Esophagus squamous epithelium (tissue), 5 donors: ENCODE results near the gene IRX6. TPM values are rescaled to one million over a fixed set of nuclear protein-coding genes. Genes with fewer than 3 reads are reported as not detected.

Experiments used
- DNase-seq: peaks from one replicate; lab custom pipeline; 2025; lab: John Stamatoyannopoulos, UW
- H3K27ac ChIP-seq, 4 donors: fragments of 200-600 bp; sonication (generic); one replicate each; pipeline ENCODE4 v1.5.1; 2016 to 2019; ENCODE audit warnings: mild to moderate bottlenecking in 1 of 4
- H3K27me3 ChIP-seq, 4 donors: fragments of 200-600 bp; sonication (generic); 1 replicate in 3 of 4; 2 replicates in 1 of 4; pipeline versions ENCODE4 v1.5.1 to v1.6.0; 2017 to 2021; ENCODE audit warnings: antibody characterized with exemption in 1 of 4
- H3K36me3 ChIP-seq, 3 donors: fragments of 200-600 bp; sonication (generic); one replicate each; pipeline ENCODE4 v1.5.1; 2016 to 2019
- H3K4me1 ChIP-seq, 3 donors: fragments of 200-600 bp; sonication (generic); one replicate each; pipeline ENCODE4 v1.5.1; 2017 to 2019
- H3K4me3 ChIP-seq, 4 donors: fragments of 200-600 bp; sonication (generic); 1 replicate in 3 of 4; 2 replicates in 1 of 4; pipeline ENCODE4 v1.5.1; 2016 to 2019; ENCODE audit warnings: mild to moderate bottlenecking in 2 of 4, moderate library complexity in 1 of 4
- H3K9me3 ChIP-seq, 3 donors: fragments of 200-600 bp; sonication (generic); one replicate each; pipeline ENCODE4 v1.5.1; 2016 to 2019
- POLR2A ChIP-seq, 4 donors: fragments of 450-650 bp; IDR thresholded peaks; one replicate each; pipeline ENCODE4 v1.6.1; 2017; ENCODE audit warnings: antibody characterized with exemption in 4 of 4, mild to moderate bottlenecking in 4 of 4, moderate library complexity in 3 of 4
- WGBS, 2 donors: methylation state at CpG; one replicate each; pipeline ENCODE4 v1.1.5; 2018; 5-methylcytosine and 5-hydroxymethylcytosine counted together
- intact Hi-C: fragments of 100-400 bp; cut with DNase I; formaldehyde crosslinking; loops from one replicate; pipeline ENCODE4 v1.15.0; 2022
- total RNA-seq, 4 donors: library from RNA; depleted of rRNA; stranded (reverse); fragments of >200 nt; gene quantifications; one replicate each; pipeline ENCODE4 v1.1.0, GENCODE V29; 2016
- TF ChIP-seq, protein P1 (sequence below), 6 experiments: fragments of 450-650 bp in 4 of 6; fragments of 200-600 bp in 2 of 6; sonication (generic) in 2 of 6; IDR thresholded peaks; one replicate each; pipeline ENCODE4 v1.5.1; 2016 to 2019; ENCODE audit warnings: antibody characterized with exemption in 6 of 6, mild to moderate bottlenecking in 4 of 6, moderate library complexity in 4 of 6
- donor health status: DM: yes; HTN: yes; CAD: no.

The IRX6 gene
- total RNA-seq, 4 donors from 2014 or later = 0.18 to 0.91 (median 0.56) TPM

DNA sequence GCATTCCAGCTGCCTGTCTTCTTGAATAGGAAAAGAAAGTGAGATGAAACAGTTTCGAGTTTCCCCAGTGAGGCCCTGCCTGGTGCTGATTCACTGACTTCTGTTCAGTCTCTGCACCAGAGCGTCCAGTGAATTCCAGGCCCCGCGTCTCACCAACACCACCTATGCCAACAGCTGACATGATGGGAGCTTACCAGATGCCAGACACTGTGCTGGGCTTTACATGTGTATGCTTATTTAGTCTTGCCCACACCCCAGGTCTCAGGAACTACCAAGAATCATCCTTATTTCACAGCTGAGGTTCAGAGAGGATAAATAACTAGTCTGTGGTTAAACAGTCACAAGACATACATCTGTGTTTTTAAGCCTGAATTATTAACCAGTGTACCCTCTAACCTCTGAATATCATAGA is 29.1 kb upstream of the IRX6 start:
- 35 to 38% methylated on average over 4 of the region's 4 CpGs for WGBS, 2 donors
- Histone ChIP-seq H3K9me3 (peaks cover 0 to 5% (median 0%) of the 10 kb centered on the region in 3 donors), H3K27ac (no peak overlapping the region), H3K4me1 (peaks cover 0 to 14% (median 0%) of the 10 kb centered on the region in 3 donors), H3K4me3 (no peak overlapping the region), H3K36me3 (no peaks in the 10 kb centered on the region), H3K27me3 (peaks cover 0 to 17% (median 0%) of the 10 kb centered on the region in 4 donors)
- no peak for DNase-seq
- TF ChIP-seq, protein P1, sequence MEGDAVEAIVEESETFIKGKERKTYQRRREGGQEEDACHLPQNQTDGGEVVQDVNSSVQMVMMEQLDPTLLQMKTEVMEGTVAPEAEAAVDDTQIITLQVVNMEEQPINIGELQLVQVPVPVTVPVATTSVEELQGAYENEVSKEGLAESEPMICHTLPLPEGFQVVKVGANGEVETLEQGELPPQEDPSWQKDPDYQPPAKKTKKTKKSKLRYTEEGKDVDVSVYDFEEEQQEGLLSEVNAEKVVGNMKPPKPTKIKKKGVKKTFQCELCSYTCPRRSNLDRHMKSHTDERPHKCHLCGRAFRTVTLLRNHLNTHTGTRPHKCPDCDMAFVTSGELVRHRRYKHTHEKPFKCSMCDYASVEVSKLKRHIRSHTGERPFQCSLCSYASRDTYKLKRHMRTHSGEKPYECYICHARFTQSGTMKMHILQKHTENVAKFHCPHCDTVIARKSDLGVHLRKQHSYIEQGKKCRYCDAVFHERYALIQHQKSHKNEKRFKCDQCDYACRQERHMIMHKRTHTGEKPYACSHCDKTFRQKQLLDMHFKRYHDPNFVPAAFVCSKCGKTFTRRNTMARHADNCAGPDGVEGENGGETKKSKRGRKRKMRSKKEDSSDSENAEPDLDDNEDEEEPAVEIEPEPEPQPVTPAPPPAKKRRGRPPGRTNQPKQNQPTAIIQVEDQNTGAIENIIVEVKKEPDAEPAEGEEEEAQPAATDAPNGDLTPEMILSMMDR (IDR thresholded peaks at IDR 0.05) = no peak
- no peak for TF ChIP-seq POLR2A (IDR thresholded peaks at IDR 0.05)
- intact Hi-C loops = no loop called here

DNA sequence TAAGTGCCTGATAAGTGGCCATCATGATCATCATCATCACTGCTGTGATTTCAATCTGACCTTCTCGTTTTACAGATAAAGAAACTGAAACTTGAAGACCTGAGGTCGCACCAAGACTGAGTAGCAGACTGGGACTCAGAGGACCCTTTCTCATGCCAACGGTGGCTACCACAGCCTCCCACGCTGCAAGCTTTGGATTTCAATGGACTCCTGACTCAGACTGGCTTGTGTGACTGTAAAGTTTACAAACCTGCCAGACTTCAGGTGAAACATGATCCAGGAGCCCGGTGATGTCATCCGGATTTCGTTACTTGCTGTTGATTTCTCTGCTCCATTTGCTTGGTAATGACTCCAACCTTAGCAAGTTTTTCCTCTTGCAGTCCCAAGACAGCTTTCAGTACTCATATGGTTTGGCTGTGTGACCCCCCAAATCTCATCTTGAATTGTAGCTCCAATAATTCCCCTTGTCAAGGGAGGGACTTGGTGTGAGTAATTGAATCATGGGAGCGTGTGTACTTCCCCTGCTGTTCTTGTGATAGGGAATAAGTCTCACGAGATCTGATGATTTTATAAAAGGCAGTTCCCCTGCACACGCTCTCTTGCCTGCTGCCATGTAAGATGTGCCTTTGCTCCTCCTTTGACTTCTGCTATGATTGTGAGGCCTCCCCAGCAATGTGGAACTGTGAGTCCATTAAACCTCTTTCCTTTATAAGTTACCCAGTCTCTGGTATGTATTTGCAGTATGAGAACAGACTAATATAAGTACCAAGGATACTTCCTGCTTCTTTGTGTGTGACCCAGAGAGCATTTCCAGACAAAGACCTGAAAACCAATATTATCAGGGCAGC is 26.7 kb upstream of the IRX6 start:
- WGBS, 2 donors = 66 to 81% methylated on average over 10 of the region's 10 CpGs
- peaks cover 0 to 5% (median 0%) of the 10 kb centered on the region in 3 donors for H3K9me3 ChIP-seq
- TF ChIP-seq, protein P1 (IDR thresholded peaks at IDR 0.05) = no peak
- no peak for TF ChIP-seq POLR2A (IDR thresholded peaks at IDR 0.05)
- H3K36me3 ChIP-seq = no peaks in the 10 kb centered on the region
- intact Hi-C loops = no loop called here
- peaks cover 0 to 14% (median 0%) of the 10 kb centered on the region in 3 donors for H3K4me1 ChIP-seq
- no peak overlapping the region for H3K4me3 ChIP-seq
- H3K27ac ChIP-seq = peak overlapping the region in 2 of 4 donors; percentile 36 to 68
- DNase-seq = no peak
- H3K27me3 ChIP-seq = peaks cover 0 to 37% (median 0%) of the 10 kb centered on the region in 4 donors

DNA sequence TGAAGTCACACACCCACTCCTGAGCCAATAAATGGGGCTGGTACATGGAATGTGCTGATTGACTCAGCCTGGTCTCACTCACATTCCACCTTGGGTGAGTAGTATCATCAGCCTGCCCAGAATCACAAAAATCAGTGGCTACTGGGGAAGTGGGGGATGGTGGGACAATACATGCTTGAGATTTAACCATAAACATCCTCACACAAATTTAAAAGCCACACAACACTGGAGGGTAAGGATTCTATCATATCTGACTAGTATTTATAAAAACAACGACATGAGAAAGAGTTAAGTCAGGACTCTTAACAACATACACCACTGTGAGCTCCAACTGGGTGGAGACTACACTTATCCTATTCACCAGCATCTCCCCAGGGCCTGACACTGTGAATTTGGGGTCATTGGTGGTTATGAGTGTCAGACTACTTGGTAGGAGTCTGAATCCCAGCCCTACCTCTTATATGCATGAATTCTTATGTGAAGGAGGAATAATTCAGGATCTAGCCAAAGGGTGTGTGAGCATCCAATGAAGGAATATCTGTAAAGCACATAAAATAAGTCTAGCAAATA is 26.0 kb upstream of the IRX6 start:
- peaks cover 0 to 5% (median 0%) of the 10 kb centered on the region in 3 donors for H3K9me3 ChIP-seq
- DNase-seq = no peak
- H3K4me3 ChIP-seq = no peak overlapping the region
- H3K36me3 ChIP-seq = no peaks in the 10 kb centered on the region
- intact Hi-C loops = no loop called here
- peak overlapping the region in 1 of 4 donors; percentile 68 for H3K27ac ChIP-seq
- WGBS, 2 donors = 0 to 22% methylated on average over 1 of the region's 1 CpG
- peaks cover 0 to 43% (median 0%) of the 10 kb centered on the region in 4 donors for H3K27me3 ChIP-seq
- TF ChIP-seq, protein P1 (IDR thresholded peaks at IDR 0.05) = no peak
- no peak for TF ChIP-seq POLR2A (IDR thresholded peaks at IDR 0.05)
- H3K4me1 ChIP-seq = peaks cover 0 to 14% (median 0%) of the 10 kb centered on the region in 3 donors

DNA sequence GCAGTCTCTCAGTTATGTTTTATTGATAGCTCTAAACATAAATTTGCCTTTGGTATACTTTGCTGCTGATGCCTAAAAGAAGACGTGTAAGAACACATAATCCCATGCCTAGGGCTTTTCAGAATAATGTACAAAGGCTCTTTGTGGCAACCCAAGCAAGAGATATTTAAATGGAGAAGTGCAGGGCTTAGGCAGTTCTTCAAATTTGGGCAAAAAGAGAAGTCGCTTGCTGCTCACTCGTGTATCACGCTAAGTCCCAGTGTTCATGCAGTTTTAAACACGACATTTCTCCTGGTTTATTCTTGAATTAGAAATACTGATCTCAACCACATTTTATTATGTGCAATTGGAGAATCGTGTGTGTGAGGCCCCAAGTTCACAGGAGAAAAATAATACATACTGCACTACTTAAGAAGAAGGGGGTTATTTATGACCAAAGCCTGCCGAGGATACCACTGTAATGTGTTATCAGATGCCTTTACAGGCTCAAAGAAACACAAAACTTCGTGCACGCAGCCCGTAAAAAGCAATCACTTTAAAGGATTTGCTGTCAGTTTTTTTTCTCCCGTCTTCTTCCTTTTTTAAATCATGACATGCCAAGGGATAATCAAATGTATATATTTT is 22.5 kb upstream of the IRX6 start:
- peaks cover 0 to 9% (median 0%) of the 10 kb centered on the region in 3 donors for H3K4me1 ChIP-seq
- DNase-seq = no peak
- no peaks in the 10 kb centered on the region for H3K36me3 ChIP-seq
- H3K4me3 ChIP-seq = no peak overlapping the region
- WGBS, 2 donors = 41 to 50% methylated on average over 11 of the region's 11 CpGs
- peaks cover 0 to 5% (median 0%) of the 10 kb centered on the region in 3 donors for H3K9me3 ChIP-seq
- TF ChIP-seq POLR2A (IDR thresholded peaks at IDR 0.05) = no peak
- TF ChIP-seq, protein P1 (IDR thresholded peaks at IDR 0.05) = no peak
- no peak overlapping the region for H3K27ac ChIP-seq
- intact Hi-C loops = no loop called here
- peaks cover 0 to 72% (median 0%) of the 10 kb centered on the region in 4 donors for H3K27me3 ChIP-seq
